Neuronal stem cell (in vitro differentiated cells): ENCODE measurements around the gene SEC62.

Experiments
- DNase-seq: peaks from one replicate; pipeline ENCODE4 v3.0.0-alpha.2; 2013; ENCODE audit warnings: low spot score
- H2AFZ ChIP-seq: one replicate; pipeline ENCODE4 v1.6.1; 2013; ENCODE audit warnings: mild to moderate bottlenecking, low read length, inconsistent platforms
- H2AK5ac ChIP-seq: 2 replicates; pipeline ENCODE4 v1.6.1; 2013; ENCODE audit warnings: low read depth, mild to moderate bottlenecking, inconsistent platforms, low read length, moderate library complexity, mixed read lengths
- H2BK120ac ChIP-seq: 2 replicates; pipeline ENCODE4 v1.6.1; 2013; ENCODE audit warnings: low read depth, mild to moderate bottlenecking, inconsistent platforms, low read length, moderate library complexity, mixed read lengths
- H2BK12ac ChIP-seq: one replicate; pipeline ENCODE4 v1.6.1; 2013; ENCODE audit warnings: low read length, inconsistent platforms
- H2BK15ac ChIP-seq: 2 replicates; pipeline ENCODE4 v1.6.1; 2013; ENCODE audit warnings: mild to moderate bottlenecking, low read length, inconsistent platforms, mixed read lengths
- H2BK5ac ChIP-seq: one replicate; pipeline ENCODE4 v1.6.1; 2013; ENCODE audit warnings: inconsistent platforms, mild to moderate bottlenecking, low read length, moderate library complexity
- H3K14ac ChIP-seq: one replicate; pipeline ENCODE4 v1.6.1; 2013; ENCODE audit warnings: low read length, inconsistent platforms
- H3K18ac ChIP-seq: 2 replicates; pipeline ENCODE4 v1.6.1; 2013; ENCODE audit warnings: low read length, inconsistent platforms
- H3K23ac ChIP-seq: 2 replicates; pipeline ENCODE4 v1.6.1; 2013; ENCODE audit warnings: low read depth, mild to moderate bottlenecking, mixed read lengths, low read length, inconsistent platforms; ENCODE audit not compliant: poor library complexity
- H3K27ac ChIP-seq: replicated peaks from 3 replicates; pipeline ENCODE4 v1.5.1; 2013; ENCODE audit warnings: low read length, inconsistent platforms
- H3K27me3 ChIP-seq, 3 experiments: 2 replicates each; pipeline ENCODE4 v1.6.1; 2013; ENCODE audit warnings: low read length in 3 of 3, mild to moderate bottlenecking in 2 of 3, inconsistent platforms in 1 of 3, low read depth in 1 of 3, mixed read lengths in 1 of 3, moderate library complexity in 1 of 3; ENCODE audit not compliant: control insufficient read depth in 3 of 3, insufficient read depth in 3 of 3
- H3K36me3 ChIP-seq, 2 donors: replicated peaks in 1 of 2; 2 replicates each; pipeline ENCODE4 v1.6.1; 2013; ENCODE audit warnings: low read length in 2 of 2; ENCODE audit not compliant: control insufficient read depth in 2 of 2, insufficient read depth in 2 of 2
- H3K4ac ChIP-seq: 2 replicates; pipeline ENCODE4 v1.6.1; 2013; ENCODE audit warnings: inconsistent platforms, mild to moderate bottlenecking, low read length, moderate library complexity
- H3K4me1 ChIP-seq, 2 donors: 1 replicate in 1 of 2; 2 replicates in 1 of 2; pipeline ENCODE4 v1.6.1; 2013; ENCODE audit warnings: low read length in 2 of 2, low read depth in 1 of 2; ENCODE audit not compliant: control insufficient read depth in 2 of 2, insufficient read depth in 1 of 2
- H3K4me2 ChIP-seq: one replicate; pipeline ENCODE4 v1.6.1; 2013; ENCODE audit warnings: mild to moderate bottlenecking, low read length, inconsistent platforms; ENCODE audit not compliant: insufficient read depth, poor library complexity, severe bottlenecking
- H3K4me3 ChIP-seq, 2 donors: 2 replicates each; pipeline ENCODE4 v1.5.1; 2013; ENCODE audit warnings: low read length in 2 of 2, mild to moderate bottlenecking in 2 of 2, inconsistent platforms in 1 of 2, moderate library complexity in 1 of 2
- H3K79me1 ChIP-seq: one replicate; pipeline ENCODE4 v1.6.1; 2013; ENCODE audit warnings: low read depth, mild to moderate bottlenecking, inconsistent platforms, low read length, moderate library complexity
- H3K9ac ChIP-seq: one replicate; pipeline ENCODE4 v1.6.1; 2013; ENCODE audit warnings: mild to moderate bottlenecking, low read depth, low read length, inconsistent platforms; ENCODE audit not compliant: poor library complexity
- H3K9me3 ChIP-seq, 2 donors: replicated peaks in 1 of 2; 2 replicates each; pipeline versions ENCODE3 to v1.6.1; 2013; ENCODE audit warnings: low read length in 2 of 2, mild to moderate bottlenecking in 2 of 2, inconsistent platforms in 1 of 2, low read depth in 1 of 2, mixed read lengths in 1 of 2, moderate library complexity in 1 of 2; ENCODE audit not compliant: control insufficient read depth in 2 of 2, insufficient read depth in 1 of 2
- H4K8ac ChIP-seq: one replicate; pipeline ENCODE4 v1.6.1; 2013; ENCODE audit warnings: low read depth, mild to moderate bottlenecking, inconsistent platforms, low read length, moderate library complexity
- H4K91ac ChIP-seq: one replicate; pipeline ENCODE4 v1.6.1; 2013; ENCODE audit warnings: low read length, low read depth, mild to moderate bottlenecking, inconsistent platforms; ENCODE audit not compliant: poor library complexity
- WGBS, 2 donors: extraction: QIAGEN DNeasy Blood & Tissue Kit; methylation state at CpG; one replicate each; pipeline ENCODE4 v1.1.7; 2013; ENCODE audit warnings: missing lambda C conversion rate in 2 of 2, mixed read lengths in 1 of 2; ENCODE audit not compliant: insufficient read length in 2 of 2, insufficient replicate concordance in 1 of 2; ENCODE audit errors: extremely low coverage in 2 of 2; 5-methylcytosine and 5-hydroxymethylcytosine counted together

Gene SEC62

GRCh38 chr3:170044271-170044670 is 77.7 kb downstream of the SEC62 start:
- Histone ChIP-seq H4K91ac (no peak overlapping the region), H3K9me3 (no peaks in the 10 kb centered on the region), H3K4me3 (no peak overlapping the region), H2BK15ac (no peak overlapping the region), H4K8ac (no peak overlapping the region), H3K27me3 (peaks cover 0 to 47% (median 4%) of the 10 kb centered on the region in 3 experiments), H2BK12ac (no peak overlapping the region), H2AK5ac (no peak overlapping the region), H2BK5ac (no peak overlapping the region), H3K18ac (no peak overlapping the region), H3K36me3 (no peaks in the 10 kb centered on the region), H3K14ac (no peak overlapping the region), H3K79me1 (no peaks in the 10 kb centered on the region), H3K27ac (no peak overlapping the region), H2BK120ac (no peak overlapping the region), H3K4me2 (no peak overlapping the region), H3K23ac (no peak overlapping the region), H3K9ac (no peak overlapping the region), H2AFZ (no peak overlapping the region), H3K4me1 (peaks cover 0 to 3% of the 10 kb centered on the region in 2 donors), H3K4ac (no peak overlapping the region)
- no peak for DNase-seq
- no CpG with 5 or more reads among the region's 8 CpGs for WGBS, 2 donors

GRCh38 chr3:170044795-170045244 is 78.2 kb downstream of the SEC62 start:
- no CpG with 5 or more reads among the region's 8 CpGs for whole genome bisulfite sequencing, 2 donors
- H3K36me3 ChIP-seq, result no peaks in the 10 kb centered on the region

GRCh38 chr3:170046269-170047132 is 79.9 kb downstream of the SEC62 start:
- no peak overlapping the region for H4K91ac ChIP-seq
- no peak overlapping the region for H3K4me3 ChIP-seq
- no peak overlapping the region for H4K8ac ChIP-seq
- no peaks in the 10 kb centered on the region for H3K79me1 ChIP-seq
- peaks cover 0 to 27% (median 0%) of the 10 kb centered on the region in 3 experiments for H3K27me3 ChIP-seq
- H3K9ac ChIP-seq, result no peak overlapping the region
- H2BK12ac ChIP-seq, result no peak overlapping the region
- no peak overlapping the region for H3K4me2 ChIP-seq
- no peak overlapping the region for H2AK5ac ChIP-seq
- H3K4me1 ChIP-seq, result no peaks in the 10 kb centered on the region
- no CpG with 5 or more reads among the region's 5 CpGs for WGBS, 2 donors
- no peak overlapping the region for H3K23ac ChIP-seq
- no peaks in the 10 kb centered on the region for H3K36me3 ChIP-seq
- no peak overlapping the region for H3K27ac ChIP-seq
- no peak overlapping the region for H3K4ac ChIP-seq
- H2AFZ ChIP-seq, result no peak overlapping the region
- H3K9me3 ChIP-seq, result no peaks in the 10 kb centered on the region
- no peak overlapping the region for H2BK15ac ChIP-seq
- H2BK120ac ChIP-seq, result no peak overlapping the region
- H3K14ac ChIP-seq, result no peak overlapping the region
- no peak for DNase-seq
- no peak overlapping the region for H3K18ac ChIP-seq
- no peak overlapping the region for H2BK5ac ChIP-seq

More at GRCh38 chr3:170044795-170045244, 78.2 kb downstream of the SEC62 start:
- H2BK15ac ChIP-seq, result no peak overlapping the region
- no peak overlapping the region for H3K14ac ChIP-seq
- no peaks in the 10 kb centered on the region for H3K9me3 ChIP-seq
- H3K4ac ChIP-seq, result no peak overlapping the region
- H3K79me1 ChIP-seq, result no peaks in the 10 kb centered on the region
- H2AK5ac ChIP-seq, result no peak overlapping the region
- no peak overlapping the region for H3K27ac ChIP-seq
- H3K9ac ChIP-seq, result no peak overlapping the region
- no peak overlapping the region for H3K4me2 ChIP-seq
- H4K8ac ChIP-seq, result no peak overlapping the region
- no peak overlapping the region for H4K91ac ChIP-seq
- no peak overlapping the region for H3K23ac ChIP-seq
- no peak overlapping the region for H2BK120ac ChIP-seq
- peaks cover 0 to 3% of the 10 kb centered on the region in 2 donors for H3K4me1 ChIP-seq
- peaks cover 0 to 42% (median 3%) of the 10 kb centered on the region in 3 experiments for H3K27me3 ChIP-seq
- no peak overlapping the region for H2BK12ac ChIP-seq
- H2AFZ ChIP-seq, result no peak overlapping the region
- H2BK5ac ChIP-seq, result no peak overlapping the region
- no peak for DNase-seq
- no peak overlapping the region for H3K18ac ChIP-seq
- H3K4me3 ChIP-seq, result no peak overlapping the region

GRCh38 chr3:170047133-170047404 is 80.5 kb downstream of the SEC62 start:
- Histone ChIP-seq H3K79me1 (no peaks in the 10 kb centered on the region), H3K18ac (no peak overlapping the region), H2BK15ac (no peak overlapping the region), H3K4me2 (no peak overlapping the region), H2BK12ac (no peak overlapping the region), H4K91ac (no peak overlapping the region), H2AFZ (no peak overlapping the region), H3K23ac (no peak overlapping the region), H3K27me3 (peaks cover 0 to 21% (median 0%) of the 10 kb centered on the region in 3 experiments), H3K9ac (no peak overlapping the region), H3K9me3 (no peaks in the 10 kb centered on the region), H2BK120ac (no peak overlapping the region), H3K4ac (no peak overlapping the region), H4K8ac (no peak overlapping the region), H3K36me3 (no peaks in the 10 kb centered on the region), H3K27ac (no peak overlapping the region), H3K4me1 (no peaks in the 10 kb centered on the region), H3K14ac (no peak overlapping the region), H3K4me3 (no peak overlapping the region), H2BK5ac (no peak overlapping the region), H2AK5ac (no peak overlapping the region)
- no peak for DNase-seq
- no CpG with 5 or more reads among the region's 3 CpGs for WGBS, 2 donors
